Choroid plexus epithelial cell (primary cell): ENCODE results near the gene ARHGAP40.

ENCODE experiments used
- DNase-seq: peaks from one replicate; pipeline ENCODE4 v3.0.0-alpha.2; 2010; ENCODE audit warnings: low read depth
- H3K4me3 ChIP-seq: 2 replicates; pipeline ENCODE4 v1.5.1; 2011; ENCODE audit warnings: low read depth, mild to moderate bottlenecking, control low read depth, low read length, moderate library complexity
- CTCF ChIP-seq: conservative IDR thresholded peaks from 2 replicates; pipeline ENCODE4 v1.5.1; 2011; ENCODE audit warnings: low read depth, mild to moderate bottlenecking, control low read depth, inconsistent platforms, low read length, moderate library complexity

The ARHGAP40 gene

DNA sequence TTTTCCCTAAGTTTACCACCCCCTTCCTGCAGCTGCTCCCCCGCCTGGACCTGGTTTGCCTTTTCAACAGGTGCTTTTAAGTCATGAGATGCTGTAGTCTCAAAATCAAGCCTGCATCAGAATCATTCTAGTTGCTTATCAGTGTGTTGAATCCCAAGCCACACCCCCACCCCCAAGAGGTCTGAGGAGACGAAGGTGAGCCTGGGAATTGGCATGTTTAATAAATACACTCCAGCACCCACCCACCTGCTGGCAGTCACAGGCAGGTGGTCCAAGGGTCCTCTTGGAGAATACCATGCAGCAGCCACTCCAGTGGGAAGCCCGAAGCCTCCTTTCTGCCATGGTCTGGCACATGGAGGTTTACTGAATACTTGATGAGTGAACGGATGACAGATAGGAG, 21.7 kb upstream of the ARHGAP40 start:
- DNase-seq = no peak
- TF ChIP-seq CTCF = no peak
- no peak overlapping the region for H3K4me3 ChIP-seq

GRCh38 chr20:38581013-38581412, 20.6 kb upstream of the ARHGAP40 start, which contains the start of gene ADIG:
Gene ADIG, plus strand, starts transcription at chr20:38581197. Its CDS starts 54 bp downstream, at chr20:38581251.
- no peak within 1 kb of the TSS for H3K4me3 ChIP-seq
- no peak for TF ChIP-seq CTCF
- DNase-seq = no peak

GRCh38 chr20:38581830-38582358, 19.7 kb upstream of the ARHGAP40 start:
- no peak for TF ChIP-seq CTCF
- H3K4me3 ChIP-seq = no peak overlapping the region
- no peak for DNase-seq

DNA sequence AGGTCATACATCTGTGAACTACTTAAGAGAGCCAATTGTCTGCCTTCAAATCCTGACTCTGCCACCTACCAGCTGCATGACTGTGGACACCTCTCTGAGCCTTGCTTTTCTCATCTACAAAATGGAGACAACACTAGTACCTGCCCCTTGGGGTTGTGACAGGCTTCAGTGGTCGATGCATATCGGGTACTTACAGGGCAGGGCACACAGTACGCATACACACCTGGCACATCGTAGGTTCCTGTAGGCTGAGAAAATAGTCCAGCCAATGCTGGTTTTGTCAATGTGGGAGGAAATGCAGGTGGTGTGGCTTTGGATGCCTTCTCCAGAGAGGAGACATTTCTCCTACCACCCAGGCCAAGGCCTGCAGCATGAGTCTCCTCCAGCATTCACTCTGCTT, 18.3 kb upstream of the ARHGAP40 start:
- no peak overlapping the region for H3K4me3 ChIP-seq
- TF ChIP-seq CTCF = no peak
- no peak for DNase-seq

GRCh38 chr20:38584099-38584763, 17.4 kb upstream of the ARHGAP40 start:
- no peak overlapping the region for H3K4me3 ChIP-seq
- DNase-seq = no peak
- no peak for TF ChIP-seq CTCF

- no peak for TF ChIP-seq CTCF
- no peak for DNase-seq
- no peak overlapping the region for H3K4me3 ChIP-seq
Observed at GRCh38 chr20:38585404-38586180, 16.0 kb upstream of the ARHGAP40 start.
